Upper lobe of left lung (tissue), 4 donors: Measurements from ENCODE around the gene USP3.
"Not testable (repeated sequence)": the region's sequence is repeated elsewhere in the genome, so short reads cannot be mapped to it uniquely, and the experiment has no call there.

Source experiments
- CTCF ChIP-seq, 6 experiments: fragments of 450-650 bp in 4 of 6; fragments of 200-600 bp in 2 of 6; sonication (generic) in 2 of 6; IDR thresholded peaks; one replicate each; pipeline ENCODE4 v1.5.1; 2016 to 2019; ENCODE audit warnings: antibody characterized with exemption in 6 of 6
- EP300 ChIP-seq, 4 donors: sonication (generic); formaldehyde crosslinking; IDR thresholded peaks; one replicate each; pipeline ENCODE4 v1.5.1; 2017; ENCODE audit warnings: antibody characterized with exemption in 4 of 4, control low read depth in 2 of 4
- POLR2A ChIP-seq, 4 donors: fragments of 450-650 bp; IDR thresholded peaks; one replicate each; pipeline ENCODE4 v1.5.1; 2016 to 2017; ENCODE audit warnings: antibody characterized with exemption in 4 of 4, mild to moderate bottlenecking in 2 of 4

GRCh38 chr15:63520462-63520861, 16.1 kb downstream of the USP3 start:
- TF ChIP-seq CTCF, EP300, POLR2A (IDR thresholded peaks at IDR 0.05): not testable (repeated sequence)
